GM18867 (cell line): ENCODE data around the gene TTC28.

Source experiments
- ATAC-seq: cut with Tn5 transposase; IDR thresholded peaks from one replicate; pipeline ENCODE4 v1.9.1; 2021; ENCODE audit warnings: mild to moderate bottlenecking, moderate library complexity; ENCODE audit not compliant: unreplicated experiment

Gene TTC28

GRCh38 chr22:28314959-28315358, 364.7 kb downstream of the TTC28 start:
- no peak for ATAC-seq

- ATAC-seq, result no peak
These were observed 369.3 kb downstream of the TTC28 start for GRCh38 chr22:28310299-28310698.

GRCh38 chr22:28299753-28300152, 379.9 kb downstream of the TTC28 start:
- no peak for ATAC-seq

GRCh38 chr22:28299309-28299708, 380.3 kb downstream of the TTC28 start:
- ATAC-seq, result no peak

GRCh38 chr22:28297504-28297903, 382.1 kb downstream of the TTC28 start:
- peak; percentile 68 for ATAC-seq

- no peak for ATAC-seq
These were observed 383.2 kb downstream of the TTC28 start for GRCh38 chr22:28296452-28296851.

GRCh38 chr22:28283068-28283654, 396.5 kb downstream of the TTC28 start:
- ATAC-seq, result no peak

GRCh38 chr22:28282405-28283067, 397.1 kb downstream of the TTC28 start:
- ATAC-seq, result no peak

GRCh38 chr22:28279888-28280287, 399.8 kb downstream of the TTC28 start:
- no peak for ATAC-seq

GRCh38 chr22:28269277-28269676, 410.4 kb downstream of the TTC28 start:
- ATAC-seq, result no peak

- ATAC-seq, result no peak
These were observed 410.8 kb downstream of the TTC28 start for GRCh38 chr22:28268850-28269249.

- ATAC-seq, result no peak
These were observed 411.5 kb downstream of the TTC28 start for GRCh38 chr22:28268171-28268570.

- ATAC-seq, result no peak
These were observed 419.0 kb downstream of the TTC28 start for GRCh38 chr22:28260619-28261018.

- ATAC-seq, result no peak
These were observed 419.8 kb downstream of the TTC28 start for GRCh38 chr22:28259774-28260312.

GRCh38 chr22:28254396-28254795, 425.2 kb downstream of the TTC28 start:
- no peak for ATAC-seq

GRCh38 chr22:28252539-28252938, 427.1 kb downstream of the TTC28 start:
- no peak for ATAC-seq

- ATAC-seq, result no peak
These were observed 429.5 kb downstream of the TTC28 start for GRCh38 chr22:28250036-28250695.

- no peak for ATAC-seq
These were observed 430.2 kb downstream of the TTC28 start for GRCh38 chr22:28249402-28249801.

GRCh38 chr22:28247667-28248363, 431.8 kb downstream of the TTC28 start:
- ATAC-seq, result no peak

- ATAC-seq, result no peak
These were observed 432.5 kb downstream of the TTC28 start for GRCh38 chr22:28247136-28247535.

- ATAC-seq, result no peak
These were observed 433.2 kb downstream of the TTC28 start for GRCh38 chr22:28246397-28246796.
